Uterus (tissue), 2 donors: ENCODE data around the gene F2RL1.

Source experiments
- POLR2A ChIP-seq, 2 donors: fragments of 450-650 bp; IDR thresholded peaks; one replicate each; pipeline ENCODE4 v1.6.1; 2016; ENCODE audit warnings: antibody characterized with exemption in 2 of 2, mild to moderate bottlenecking in 1 of 2, moderate library complexity in 1 of 2
- TF ChIP-seq, protein P1 (sequence below), 4 experiments: fragments of 200-600 bp in 2 of 4; fragments of 450-650 bp in 2 of 4; sonication (generic) in 2 of 4; IDR thresholded peaks; one replicate each; pipeline ENCODE4 v1.5.1; 2016 to 2019; ENCODE audit warnings: antibody characterized with exemption in 4 of 4, mild to moderate bottlenecking in 2 of 4, moderate library complexity in 1 of 4

DNA sequence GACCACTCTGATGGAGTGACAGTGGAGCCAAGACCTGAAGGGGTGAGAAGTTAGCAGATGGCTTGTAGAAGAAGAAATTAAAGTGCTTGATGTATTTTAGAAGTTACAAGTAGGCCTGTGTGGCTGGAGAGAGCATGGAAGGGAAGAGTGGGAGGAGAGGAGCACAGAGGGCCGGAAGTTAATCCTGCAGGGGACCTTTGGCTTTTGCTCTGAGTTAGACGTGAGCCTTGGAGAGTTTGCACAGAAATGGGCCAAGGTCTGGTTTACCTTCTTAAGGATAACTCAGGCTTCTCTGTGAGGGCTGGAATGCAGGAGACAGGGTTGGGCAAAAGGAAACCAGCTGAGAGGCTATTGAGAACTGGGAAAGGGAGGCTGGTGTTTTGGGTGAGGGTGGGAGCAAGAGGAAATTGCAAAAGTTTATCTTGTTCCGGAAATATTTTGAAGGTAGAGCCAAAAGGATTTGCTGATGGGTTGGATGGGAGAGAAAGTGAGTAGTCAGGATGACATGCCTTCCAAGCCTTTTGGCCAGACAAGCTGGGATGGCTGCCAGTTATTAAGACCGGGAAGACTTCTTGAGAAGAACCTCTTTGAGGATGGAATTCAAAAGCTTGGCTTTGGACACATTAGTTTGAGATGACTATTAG lies 17.5 kb upstream of the F2RL1 start:
- TF ChIP-seq, protein P1, sequence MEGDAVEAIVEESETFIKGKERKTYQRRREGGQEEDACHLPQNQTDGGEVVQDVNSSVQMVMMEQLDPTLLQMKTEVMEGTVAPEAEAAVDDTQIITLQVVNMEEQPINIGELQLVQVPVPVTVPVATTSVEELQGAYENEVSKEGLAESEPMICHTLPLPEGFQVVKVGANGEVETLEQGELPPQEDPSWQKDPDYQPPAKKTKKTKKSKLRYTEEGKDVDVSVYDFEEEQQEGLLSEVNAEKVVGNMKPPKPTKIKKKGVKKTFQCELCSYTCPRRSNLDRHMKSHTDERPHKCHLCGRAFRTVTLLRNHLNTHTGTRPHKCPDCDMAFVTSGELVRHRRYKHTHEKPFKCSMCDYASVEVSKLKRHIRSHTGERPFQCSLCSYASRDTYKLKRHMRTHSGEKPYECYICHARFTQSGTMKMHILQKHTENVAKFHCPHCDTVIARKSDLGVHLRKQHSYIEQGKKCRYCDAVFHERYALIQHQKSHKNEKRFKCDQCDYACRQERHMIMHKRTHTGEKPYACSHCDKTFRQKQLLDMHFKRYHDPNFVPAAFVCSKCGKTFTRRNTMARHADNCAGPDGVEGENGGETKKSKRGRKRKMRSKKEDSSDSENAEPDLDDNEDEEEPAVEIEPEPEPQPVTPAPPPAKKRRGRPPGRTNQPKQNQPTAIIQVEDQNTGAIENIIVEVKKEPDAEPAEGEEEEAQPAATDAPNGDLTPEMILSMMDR (IDR thresholded peaks at IDR 0.05), result no peak
- no peak for TF ChIP-seq POLR2A (IDR thresholded peaks at IDR 0.05)
